LNCAP (cell line): ENCODE measurements around the gene PCID2.

Source experiments
- TF ChIP-seq, protein P1 (sequence below): fragments of 450-650 bp; IDR thresholded peaks from 2 replicates; pipeline ENCODE4 v1.5.1; 2017; ENCODE audit warnings: mild to moderate bottlenecking

Gene PCID2

DNA sequence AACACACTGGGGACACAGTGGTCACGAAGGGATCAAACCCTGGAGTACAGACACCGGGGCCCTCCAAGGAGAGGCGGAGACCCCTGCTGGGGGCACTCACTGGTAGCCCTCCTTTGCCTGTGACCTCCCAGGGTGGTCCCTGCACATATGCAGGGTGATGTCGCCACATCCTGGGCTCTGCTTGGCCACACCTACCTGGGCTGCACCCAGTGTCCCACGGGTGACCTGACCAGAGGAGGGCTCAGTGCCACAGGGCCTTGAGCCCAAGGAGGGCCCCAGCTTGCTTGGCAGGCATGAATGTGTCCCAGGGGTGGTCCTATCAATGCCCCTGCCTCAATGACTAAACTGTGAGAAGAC is 4.1 kb downstream of the PCID2 start:
- TF ChIP-seq, protein P1, sequence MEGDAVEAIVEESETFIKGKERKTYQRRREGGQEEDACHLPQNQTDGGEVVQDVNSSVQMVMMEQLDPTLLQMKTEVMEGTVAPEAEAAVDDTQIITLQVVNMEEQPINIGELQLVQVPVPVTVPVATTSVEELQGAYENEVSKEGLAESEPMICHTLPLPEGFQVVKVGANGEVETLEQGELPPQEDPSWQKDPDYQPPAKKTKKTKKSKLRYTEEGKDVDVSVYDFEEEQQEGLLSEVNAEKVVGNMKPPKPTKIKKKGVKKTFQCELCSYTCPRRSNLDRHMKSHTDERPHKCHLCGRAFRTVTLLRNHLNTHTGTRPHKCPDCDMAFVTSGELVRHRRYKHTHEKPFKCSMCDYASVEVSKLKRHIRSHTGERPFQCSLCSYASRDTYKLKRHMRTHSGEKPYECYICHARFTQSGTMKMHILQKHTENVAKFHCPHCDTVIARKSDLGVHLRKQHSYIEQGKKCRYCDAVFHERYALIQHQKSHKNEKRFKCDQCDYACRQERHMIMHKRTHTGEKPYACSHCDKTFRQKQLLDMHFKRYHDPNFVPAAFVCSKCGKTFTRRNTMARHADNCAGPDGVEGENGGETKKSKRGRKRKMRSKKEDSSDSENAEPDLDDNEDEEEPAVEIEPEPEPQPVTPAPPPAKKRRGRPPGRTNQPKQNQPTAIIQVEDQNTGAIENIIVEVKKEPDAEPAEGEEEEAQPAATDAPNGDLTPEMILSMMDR: no peak

DNA sequence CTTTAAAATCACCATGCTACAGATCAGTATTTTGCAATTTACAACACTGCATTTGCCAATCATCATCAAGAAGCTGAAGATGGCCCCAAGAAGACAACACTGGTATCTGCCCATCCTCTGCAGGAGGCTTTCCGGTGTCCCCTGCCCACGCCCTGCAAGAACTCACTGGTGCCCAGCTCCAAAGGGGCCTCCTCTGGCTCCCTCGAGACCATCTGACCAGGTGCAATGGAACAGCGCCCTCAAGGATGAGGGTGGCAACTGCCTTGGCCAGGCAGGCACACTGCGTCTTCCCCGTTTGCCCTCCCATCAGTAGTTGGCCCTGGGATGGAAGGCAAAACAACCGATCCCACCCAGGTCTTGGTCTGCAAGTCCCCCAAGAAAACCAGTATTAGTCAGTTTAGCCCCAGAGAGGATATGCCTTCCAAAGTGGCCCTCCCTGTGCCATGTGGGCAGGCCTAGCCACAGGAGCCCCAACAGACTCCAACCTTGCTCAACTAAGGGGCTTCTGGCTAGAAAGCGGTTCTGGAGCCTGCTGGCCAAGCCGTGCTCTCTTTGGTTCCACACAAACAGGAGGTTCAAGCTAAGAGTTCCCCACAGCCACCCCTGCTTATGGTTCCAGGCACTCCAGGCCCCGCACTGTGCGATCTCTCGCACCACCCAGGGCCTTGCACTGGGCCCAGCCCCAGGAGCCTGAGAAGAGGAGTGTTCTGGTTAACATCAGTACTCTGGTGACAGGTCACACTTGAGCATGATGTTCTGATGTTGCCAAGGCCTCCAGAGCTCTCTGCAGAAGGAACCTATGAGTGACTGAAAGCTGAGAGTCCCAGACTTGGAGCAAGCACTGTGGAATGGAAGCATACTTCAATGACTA is 4.7 kb downstream of the PCID2 start:
- TF ChIP-seq, protein P1: no peak

DNA sequence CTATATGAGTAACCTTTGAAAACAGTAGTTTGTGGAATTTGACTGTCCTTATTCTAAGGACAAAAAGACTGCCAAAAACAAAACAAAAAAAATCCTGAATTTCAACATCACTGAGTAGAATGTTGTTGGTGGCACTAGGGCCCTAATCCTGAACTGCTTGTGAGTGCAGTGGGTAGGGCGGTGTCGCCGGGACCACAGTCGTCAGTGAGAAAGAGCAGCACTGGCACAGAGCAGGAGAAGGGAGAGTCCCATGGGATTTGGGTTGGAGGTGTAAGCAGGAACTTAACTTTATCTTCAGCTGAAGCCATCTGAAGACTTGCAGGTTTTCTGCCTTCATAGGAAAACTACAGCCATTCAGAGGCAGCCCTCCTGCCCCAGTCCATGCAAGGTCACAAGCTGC is 5.6 kb downstream of the PCID2 start:
- TF ChIP-seq, protein P1: no peak

- TF ChIP-seq, protein P1: no peak
Observed at GRCh38 chr13:113201815-113202214, 6.7 kb downstream of the PCID2 start.

DNA sequence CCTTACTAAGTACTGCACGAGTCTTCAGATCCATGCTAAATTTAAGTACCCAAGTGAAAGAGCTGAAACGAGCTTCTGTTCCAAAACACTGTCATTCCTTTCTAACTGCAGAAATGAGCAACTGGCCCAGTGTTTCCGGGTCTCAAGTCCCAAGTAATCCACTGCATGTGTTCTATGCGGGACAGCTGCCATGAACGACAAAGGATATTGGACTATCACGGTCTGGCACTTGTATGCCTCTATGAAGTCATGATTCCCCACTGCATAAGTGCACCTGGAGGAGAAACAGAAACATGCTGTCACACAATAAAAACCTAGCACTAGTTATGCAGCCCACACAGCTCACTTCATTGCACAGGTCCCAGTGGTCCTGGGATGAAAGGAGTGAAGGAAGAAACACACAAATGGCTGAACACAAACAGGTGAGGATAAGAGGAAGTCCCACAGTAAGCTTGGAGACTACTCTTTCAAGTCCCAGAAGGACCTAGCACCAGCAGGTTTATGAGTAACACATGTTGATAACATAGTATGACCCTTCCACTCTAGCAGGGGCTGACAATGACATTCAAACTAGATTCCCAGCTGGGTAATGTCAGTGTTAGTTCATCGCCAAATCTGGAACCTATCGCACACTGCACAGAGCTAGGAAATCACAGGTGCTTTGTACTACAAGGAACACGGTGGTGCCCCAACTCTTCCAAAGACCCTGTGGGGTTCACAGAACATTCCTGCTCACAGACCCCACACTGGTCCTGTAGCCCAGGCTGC is 11.3 kb downstream of the PCID2 start:
- TF ChIP-seq, protein P1: no peak

- TF ChIP-seq, protein P1: no peak
Observed at GRCh38 chr13:113195360-113195759, 13.1 kb downstream of the PCID2 start.

DNA sequence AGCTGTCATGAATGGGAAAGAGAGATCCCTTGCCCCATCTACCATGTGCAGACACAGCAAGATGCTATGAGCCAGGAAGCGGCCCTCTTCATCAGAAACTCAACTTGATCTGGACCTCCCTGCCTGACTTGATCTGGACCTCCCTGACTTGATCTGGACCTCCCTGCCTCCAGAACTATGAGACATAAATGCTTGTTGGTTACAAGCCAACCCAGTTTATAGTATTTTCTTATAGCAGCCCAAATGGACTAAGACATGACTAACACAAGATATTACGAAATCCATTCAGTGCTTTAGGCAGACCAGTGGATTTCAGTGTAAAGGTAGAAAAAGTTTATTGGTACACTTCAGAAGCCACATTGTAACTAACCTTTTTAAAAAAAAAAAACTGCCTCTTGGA is 15.6 kb downstream of the PCID2 start:
- TF ChIP-seq, protein P1: no peak
